ENCODE data around the gene ZYG11B.

DNA sequence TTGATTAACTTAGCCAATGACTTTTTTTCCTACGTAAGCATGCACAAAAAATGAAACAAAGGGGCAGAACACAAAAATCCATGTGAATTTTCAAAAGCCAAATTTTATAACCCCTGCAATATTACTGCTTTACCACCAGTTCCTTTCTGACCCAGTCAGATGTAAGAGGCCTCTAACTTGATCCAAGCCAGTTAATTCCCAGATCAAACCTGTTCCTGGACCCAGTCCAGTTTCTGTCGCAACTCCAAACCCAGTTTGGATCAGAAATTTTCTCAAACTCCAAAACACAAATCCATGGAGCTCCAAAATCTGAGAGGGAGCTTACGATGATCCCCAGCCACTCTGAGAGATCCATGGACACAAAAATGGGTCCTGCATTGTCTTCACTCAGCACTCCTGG lies 108.5 kb downstream of the ZYG11B start:
- TF ChIP-seq, protein P1, sequence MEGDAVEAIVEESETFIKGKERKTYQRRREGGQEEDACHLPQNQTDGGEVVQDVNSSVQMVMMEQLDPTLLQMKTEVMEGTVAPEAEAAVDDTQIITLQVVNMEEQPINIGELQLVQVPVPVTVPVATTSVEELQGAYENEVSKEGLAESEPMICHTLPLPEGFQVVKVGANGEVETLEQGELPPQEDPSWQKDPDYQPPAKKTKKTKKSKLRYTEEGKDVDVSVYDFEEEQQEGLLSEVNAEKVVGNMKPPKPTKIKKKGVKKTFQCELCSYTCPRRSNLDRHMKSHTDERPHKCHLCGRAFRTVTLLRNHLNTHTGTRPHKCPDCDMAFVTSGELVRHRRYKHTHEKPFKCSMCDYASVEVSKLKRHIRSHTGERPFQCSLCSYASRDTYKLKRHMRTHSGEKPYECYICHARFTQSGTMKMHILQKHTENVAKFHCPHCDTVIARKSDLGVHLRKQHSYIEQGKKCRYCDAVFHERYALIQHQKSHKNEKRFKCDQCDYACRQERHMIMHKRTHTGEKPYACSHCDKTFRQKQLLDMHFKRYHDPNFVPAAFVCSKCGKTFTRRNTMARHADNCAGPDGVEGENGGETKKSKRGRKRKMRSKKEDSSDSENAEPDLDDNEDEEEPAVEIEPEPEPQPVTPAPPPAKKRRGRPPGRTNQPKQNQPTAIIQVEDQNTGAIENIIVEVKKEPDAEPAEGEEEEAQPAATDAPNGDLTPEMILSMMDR (IDR thresholded peaks at IDR 0.05; ENCODE audit: extremely low read depth in 1 of 2, insufficient read depth in 1 of 2, low read depth in 1 of 2, low read length in 2 of 2): no peak
- TF ChIP-seq POLR2AphosphoS5 (IDR thresholded peaks at IDR 0.05; ENCODE audit: insufficient read depth, low read depth, low read length) (no peak), POLR2A (IDR thresholded peaks at IDR 0.05; ENCODE audit: low read depth, low read length) (no peak), EZH2 (IDR thresholded peaks at IDR 0.05; ENCODE audit: borderline replicate concordance, low read depth, low read length, severe bottlenecking) (no peak)
